NCI-H345 (cell line): Measurements from ENCODE around the gene ZCCHC7.
"Not testable (repeated sequence)": the region's sequence is repeated elsewhere in the genome, so short reads cannot be mapped to it uniquely, and the experiment has no call there.

ENCODE experiments used
- DNase-seq: peaks from one replicate; lab custom pipeline; 2025; lab: John Stamatoyannopoulos, UW

The ZCCHC7 gene

GRCh38 chr9:37251452-37251851 lies 131.1 kb downstream of the ZCCHC7 start:
- DNase-seq = peak; percentile 63

- DNase-seq = no peak
Observed at GRCh38 chr9:37253377-37253937, 133.1 kb downstream of the ZCCHC7 start.

GRCh38 chr9:37255187-37255586 lies 134.8 kb downstream of the ZCCHC7 start:
- no peak for DNase-seq

- DNase-seq = no peak
Observed at GRCh38 chr9:37255944-37256862, 135.8 kb downstream of the ZCCHC7 start.

- no peak for DNase-seq
Observed at GRCh38 chr9:37259951-37260350, 139.6 kb downstream of the ZCCHC7 start.

- DNase-seq = no peak
Observed at GRCh38 chr9:37262410-37262809, 142.0 kb downstream of the ZCCHC7 start.

- no peak for DNase-seq
Observed at GRCh38 chr9:37264539-37264938, 144.2 kb downstream of the ZCCHC7 start.

- DNase-seq = no peak
Observed at GRCh38 chr9:37266630-37267029, 146.3 kb downstream of the ZCCHC7 start.

GRCh38 chr9:37269221-37269620 lies 148.8 kb downstream of the ZCCHC7 start:
- no peak for DNase-seq

GRCh38 chr9:37271679-37272078 lies 151.3 kb downstream of the ZCCHC7 start:
- no peak for DNase-seq

GRCh38 chr9:37273595-37273994 lies 153.2 kb downstream of the ZCCHC7 start:
- DNase-seq = no peak

- no peak for DNase-seq
Observed at GRCh38 chr9:37281541-37281940, 161.2 kb downstream of the ZCCHC7 start.

GRCh38 chr9:37283730-37284325 lies 163.5 kb downstream of the ZCCHC7 start:
- no peak for DNase-seq

- no peak for DNase-seq
Observed at GRCh38 chr9:37284636-37285035, 164.3 kb downstream of the ZCCHC7 start.

- no peak for DNase-seq
Observed at GRCh38 chr9:37286530-37287175, 166.3 kb downstream of the ZCCHC7 start.

GRCh38 chr9:37287317-37287716 lies 166.9 kb downstream of the ZCCHC7 start:
- DNase-seq = no peak

- no peak for DNase-seq
Observed at GRCh38 chr9:37289631-37290030, 169.3 kb downstream of the ZCCHC7 start.

GRCh38 chr9:37290366-37290939 lies 170.1 kb downstream of the ZCCHC7 start:
- DNase-seq = no peak

GRCh38 chr9:37290940-37291485 lies 170.6 kb downstream of the ZCCHC7 start:
- no peak for DNase-seq

- not testable (repeated sequence) for DNase-seq
Observed at GRCh38 chr9:37291612-37292238, 171.4 kb downstream of the ZCCHC7 start.

- DNase-seq = no peak
Observed at GRCh38 chr9:37292896-37293295, 172.5 kb downstream of the ZCCHC7 start.
